Measurements from ENCODE around the gene STEEP1. TPM values are rescaled to one million over a fixed set of nuclear protein-coding genes. Genes with fewer than 3 reads are reported as not detected.

STEEP1 gene
- total RNA-seq, result 34.3 TPM

DNA sequence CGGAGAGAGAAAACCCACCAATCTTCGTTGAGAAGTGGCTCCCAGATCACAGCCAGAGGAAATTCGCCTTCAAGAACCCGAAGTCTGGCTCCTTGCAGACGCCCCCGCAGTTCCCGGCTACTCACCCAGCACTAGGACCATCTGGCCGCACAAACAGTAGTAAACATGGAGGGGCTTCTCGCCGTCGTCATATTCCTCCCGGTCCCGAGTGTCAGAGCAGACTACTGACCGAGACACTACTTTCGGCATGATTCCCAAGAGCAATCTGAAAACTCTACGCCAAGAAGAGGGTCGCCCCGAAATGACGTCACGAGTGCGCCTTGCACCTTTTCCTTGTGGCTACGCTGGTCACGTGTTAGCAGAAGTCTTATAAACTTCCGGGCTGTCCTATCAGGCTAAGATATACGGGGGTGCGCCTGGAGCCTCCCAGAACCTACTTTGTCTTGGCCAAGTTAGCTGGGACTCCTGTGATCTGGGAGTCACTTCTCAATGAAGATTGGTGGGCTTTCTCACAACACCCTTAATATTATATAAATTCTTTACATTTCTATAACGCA lies at the start of gene STEEP1:
Gene STEEP1, minus strand, starts transcription at position 303 of the 557 bp plus-strand sequence. Its CDS starts 54 bp downstream, at position 249.
- peak; percentile 89 for DNase-seq

DNA sequence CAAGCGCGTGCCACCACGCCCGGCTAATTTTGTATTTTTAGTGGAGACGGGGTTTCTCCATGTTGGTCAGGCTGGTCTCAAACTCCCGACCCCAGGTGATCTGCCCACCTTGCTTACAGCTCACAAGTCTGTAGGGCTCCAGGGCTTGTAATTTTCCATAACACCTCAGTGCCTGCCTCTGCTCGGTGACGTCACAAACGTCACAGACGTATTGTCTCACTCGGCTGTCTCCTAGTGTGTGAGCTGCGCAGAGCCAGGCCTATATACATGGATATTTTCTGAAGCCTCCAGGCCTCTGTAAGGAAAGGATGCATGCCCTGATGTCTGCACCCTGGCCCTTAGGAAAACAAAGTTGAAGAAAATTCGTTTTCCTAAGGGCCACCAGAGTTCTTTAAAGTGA lies 49.6 kb upstream of the STEEP1 start:
- no peak for DNase-seq

DNA sequence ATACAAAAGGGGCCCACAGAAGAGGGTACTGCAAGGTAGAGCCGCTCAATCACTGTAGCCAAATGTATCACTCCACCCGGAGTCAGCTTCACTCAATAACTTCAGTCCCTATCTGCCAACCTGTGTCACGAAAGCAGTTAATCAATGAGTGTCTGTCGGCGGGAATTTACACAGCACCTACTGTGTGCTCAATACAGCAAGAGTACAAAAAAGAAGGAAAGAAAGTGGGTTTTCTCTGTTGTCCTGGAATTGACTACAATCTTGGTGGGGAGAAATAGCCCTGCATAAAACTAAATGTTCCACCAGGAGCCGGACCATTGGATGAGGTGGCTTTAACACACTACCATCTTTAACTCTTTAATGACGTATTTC lies 41.8 kb upstream of the STEEP1 start:
- DNase-seq, result no peak

- DNase-seq, result peak; percentile 90
Observed at GRCh38 chrX:119606280-119607017, 41.2 kb upstream of the STEEP1 start, which contains the start of gene NKRF. Gene NKRF (minus strand): TSS chrX:119606424.

DNA sequence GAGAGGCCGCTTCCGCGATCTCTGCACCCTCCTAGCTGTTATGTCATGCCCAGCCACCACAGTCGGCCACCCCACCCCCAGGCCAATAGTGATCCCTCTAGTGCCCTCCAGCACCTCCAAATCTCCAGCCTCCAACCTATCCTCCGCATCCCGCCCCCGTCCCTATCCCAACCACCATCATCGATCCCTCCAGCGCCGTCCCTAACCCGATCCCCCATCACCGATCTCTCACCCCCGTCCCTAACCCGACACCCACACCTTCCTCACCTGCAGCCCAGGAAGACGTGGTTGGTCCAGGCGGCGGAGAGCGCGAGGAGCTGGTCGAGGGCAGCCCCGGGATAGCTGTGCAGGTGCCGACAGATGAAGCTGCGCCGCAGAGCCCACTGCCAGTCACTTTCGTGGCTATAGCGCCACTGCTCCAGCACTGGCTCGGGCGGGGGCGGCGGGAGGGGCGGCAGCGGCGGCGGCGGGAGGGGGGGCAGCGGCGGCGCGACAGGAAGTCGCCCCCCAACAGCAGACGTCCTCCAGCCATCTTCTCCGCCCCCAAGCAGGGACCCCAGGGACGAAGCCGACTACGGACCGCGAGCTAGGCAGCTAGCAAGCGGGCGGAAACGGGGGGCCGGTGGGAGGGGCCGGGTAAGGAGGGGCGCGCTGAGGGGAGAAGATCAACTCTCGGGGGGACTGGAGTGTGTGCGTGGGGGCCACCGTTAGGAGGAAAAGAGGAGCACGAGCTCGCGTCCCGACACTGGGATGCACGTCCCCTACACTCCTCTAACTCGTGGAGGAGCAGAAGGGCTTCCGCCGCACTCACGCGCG lies 40.5 kb upstream of the STEEP1 start:
- no peak for DNase-seq

DNA sequence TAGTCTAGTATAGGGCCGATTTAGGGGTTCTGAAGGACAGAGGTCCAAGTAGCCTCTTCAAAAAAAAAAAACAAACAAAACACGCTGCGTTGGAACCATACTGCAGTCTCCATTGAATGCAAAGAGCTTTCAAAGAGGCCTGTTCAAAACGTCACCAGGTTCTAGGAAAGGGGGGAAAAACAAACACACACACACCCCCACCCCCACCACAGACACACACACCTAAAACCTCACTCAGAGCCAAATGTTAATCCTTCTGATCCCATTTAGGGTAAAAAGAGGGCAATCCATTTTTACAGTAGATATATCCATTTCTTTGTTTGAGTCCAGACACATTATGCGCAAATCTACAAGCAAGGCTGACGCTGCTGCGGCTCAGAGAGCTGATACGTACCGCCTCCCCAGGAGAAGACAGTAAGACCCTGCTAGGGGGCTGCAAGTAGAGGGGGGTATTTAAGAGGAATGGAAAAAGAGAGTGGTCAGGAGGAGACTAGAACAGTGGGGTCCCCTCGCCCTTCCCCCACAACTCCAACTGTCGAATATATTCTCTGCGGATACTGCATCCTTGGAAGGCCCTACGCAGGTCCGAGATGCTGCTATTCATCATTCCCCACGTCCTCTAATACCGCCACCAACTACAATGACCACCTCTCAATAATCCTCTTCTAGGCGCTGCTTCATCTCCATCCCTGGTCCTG lies 39.7 kb upstream of the STEEP1 start:
- DNase-seq, result no peak

GRCh38 chrX:119602701-119603255 lies 37.6 kb upstream of the STEEP1 start:
- DNase-seq, result no peak

DNA sequence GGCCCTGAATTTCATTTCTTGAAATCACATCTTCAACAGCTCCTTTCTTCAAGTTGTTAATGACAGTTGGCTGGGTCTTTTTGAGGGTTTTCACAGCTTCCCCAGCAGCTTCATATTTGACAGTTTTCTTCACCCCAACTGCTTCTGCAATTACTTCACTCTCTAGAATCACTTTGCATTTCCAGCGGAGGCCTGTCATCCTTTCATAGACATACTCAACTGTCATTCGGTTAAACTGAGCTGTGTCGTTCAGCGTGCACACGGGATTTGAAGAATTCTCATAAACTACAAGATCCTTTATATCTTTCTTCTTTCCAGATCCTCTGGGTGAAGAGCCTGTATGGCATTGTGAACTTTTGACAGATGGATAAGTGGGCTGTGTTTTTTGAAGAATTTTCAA lies 24.6 kb upstream of the STEEP1 start:
- no peak for DNase-seq

- DNase-seq, result no peak
Observed at GRCh38 chrX:119583431-119584059, 18.3 kb upstream of the STEEP1 start.

GRCh38 chrX:119579414-119579813 lies 14.2 kb upstream of the STEEP1 start:
- no peak for DNase-seq

DNA sequence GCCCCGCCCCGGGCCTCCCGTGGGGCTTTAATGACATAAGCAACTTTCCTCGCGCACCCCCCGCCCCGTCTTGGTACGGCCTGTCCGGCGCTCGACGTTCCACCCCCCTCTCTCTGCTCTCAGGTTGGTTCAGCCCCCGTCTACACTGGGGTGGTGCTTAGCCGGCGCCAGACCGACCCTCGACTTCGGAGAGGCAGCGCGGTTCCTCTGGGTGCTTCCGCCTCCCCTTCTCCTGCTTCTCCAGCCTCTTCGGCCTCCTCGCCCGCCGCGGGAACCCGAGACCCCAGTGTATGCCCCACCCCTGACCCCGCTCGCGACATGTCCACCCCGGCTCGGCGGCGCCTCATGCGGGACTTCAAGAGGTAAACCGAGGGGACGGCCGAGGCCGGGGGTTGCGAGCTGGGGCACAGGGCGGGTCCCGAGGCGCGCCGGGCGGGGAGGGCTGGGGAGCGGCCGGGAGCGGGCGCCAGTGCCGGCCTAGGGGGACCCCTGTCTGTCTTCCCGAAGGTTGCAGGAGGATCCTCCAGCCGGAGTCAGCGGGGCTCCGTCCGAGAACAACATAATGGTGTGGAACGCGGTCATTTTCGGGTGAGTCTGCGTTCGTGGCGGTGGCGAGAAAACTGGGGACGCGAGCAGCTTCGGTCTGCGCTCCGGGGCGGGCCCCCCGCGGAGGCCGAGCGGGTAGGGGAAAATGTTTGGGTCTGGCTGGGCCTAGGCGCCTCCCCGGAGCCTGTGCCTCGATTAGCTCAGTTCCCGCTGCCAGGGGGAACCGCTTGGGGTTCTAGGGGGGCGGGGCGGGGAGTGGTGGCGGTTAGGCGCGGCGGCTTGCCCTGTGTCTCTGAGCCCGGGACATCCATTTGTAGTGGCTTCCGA lies 9.4 kb upstream of the STEEP1 start, which contains the start of gene UBE2A:
Gene UBE2A, plus strand, starts transcription at position 170 of the 873 bp plus-strand sequence. Its CDS starts 149 bp downstream, at position 319.
- peak; percentile 88 for DNase-seq

GRCh38 chrX:119573840-119574393 lies 8.7 kb upstream of the STEEP1 start:
- DNase-seq, result peak; percentile 38

DNA sequence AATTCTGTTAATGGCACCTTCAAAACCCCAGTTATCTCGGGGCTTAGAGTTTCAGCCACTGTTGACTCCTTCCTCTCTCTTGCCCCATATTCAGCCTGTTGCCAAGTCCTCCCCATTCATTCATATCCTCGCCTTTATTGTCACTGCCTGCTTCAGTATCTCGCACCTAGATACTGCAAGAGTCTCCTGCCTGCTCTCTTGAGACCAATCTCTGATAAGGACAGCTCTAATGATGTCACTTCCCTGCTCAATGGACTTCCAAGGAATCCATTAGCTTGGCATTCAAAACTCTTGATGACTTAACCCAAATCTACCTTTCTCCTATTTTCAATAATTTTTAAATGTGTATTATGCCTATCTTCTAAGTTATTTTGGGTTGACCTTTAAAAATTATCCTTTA lies 8.0 kb upstream of the STEEP1 start:
- no peak for DNase-seq

DNA sequence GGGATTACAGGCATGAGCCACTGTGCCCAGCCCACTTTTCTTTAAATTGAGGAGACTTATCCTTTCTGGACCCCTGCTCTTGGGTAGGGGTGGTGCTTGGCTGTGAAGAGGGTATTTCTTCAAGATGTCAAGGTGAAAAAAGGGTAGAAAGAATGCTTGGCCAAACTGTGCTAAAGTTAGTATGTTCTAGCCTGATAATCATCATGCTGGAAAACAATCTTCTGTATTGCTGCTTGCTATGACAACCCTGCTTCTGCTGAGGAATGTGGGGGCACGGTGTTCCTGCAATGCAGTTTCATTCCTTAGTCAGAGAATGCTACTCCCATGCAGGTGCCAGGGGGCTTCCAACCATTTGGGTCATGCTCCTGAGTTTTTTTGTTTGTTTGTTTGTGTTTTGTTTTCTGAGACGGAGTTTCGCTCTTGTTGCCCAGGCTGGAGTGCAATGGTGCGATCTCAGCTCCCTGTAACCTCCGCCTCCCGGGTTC lies 5.2 kb upstream of the STEEP1 start:
- no peak for DNase-seq

DNA sequence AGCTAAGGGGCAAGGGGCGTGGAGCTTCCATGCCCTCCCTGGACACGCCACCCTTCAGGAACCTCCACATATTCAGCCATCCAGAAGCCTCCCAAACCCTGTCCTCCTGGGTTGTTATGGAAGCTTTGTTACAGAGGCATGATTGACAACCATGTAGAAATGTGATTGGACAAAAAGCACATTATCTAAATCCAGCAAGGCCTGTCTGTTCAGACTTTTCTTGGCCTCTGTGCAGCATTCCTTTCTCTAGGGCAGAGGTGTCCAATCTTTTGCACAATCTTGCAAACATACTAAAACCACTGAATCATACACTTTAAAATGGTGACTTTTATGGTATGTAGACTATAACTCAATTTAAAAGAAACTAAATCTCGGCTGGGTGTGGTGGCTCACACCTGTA lies 12.7 kb downstream of the STEEP1 start:
- no peak for DNase-seq

DNA sequence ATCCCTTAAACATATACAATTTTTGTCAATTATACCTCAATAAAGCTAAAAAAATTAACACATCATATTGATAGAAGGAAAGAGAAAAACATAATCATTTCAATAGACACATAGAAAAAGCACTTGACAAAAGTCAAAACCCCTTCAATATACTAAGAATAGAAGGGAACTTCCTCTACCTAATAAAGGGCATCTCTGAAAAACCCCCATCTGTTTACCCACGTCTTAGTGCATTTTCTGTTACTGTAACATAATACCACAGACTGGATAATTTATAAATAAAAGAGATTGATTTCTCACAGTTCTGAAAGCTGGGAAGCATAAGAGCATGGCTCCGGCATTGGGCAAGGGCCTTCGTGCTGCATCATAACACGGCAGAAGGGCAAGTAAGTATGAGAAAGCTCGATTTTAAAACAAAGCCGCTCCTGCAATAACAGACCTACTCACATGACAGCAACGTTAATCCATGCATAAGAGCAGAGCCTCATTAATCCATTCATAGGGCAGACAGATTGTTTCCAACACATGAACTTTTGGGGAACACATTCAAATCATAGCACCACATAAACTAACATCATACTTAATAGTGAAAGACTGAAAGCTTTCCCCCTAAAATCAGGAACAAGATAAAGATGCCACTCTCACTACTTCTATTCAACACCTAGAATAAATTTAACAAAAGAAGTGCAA lies 15.7 kb downstream of the STEEP1 start:
- DNase-seq, result no peak

DNA sequence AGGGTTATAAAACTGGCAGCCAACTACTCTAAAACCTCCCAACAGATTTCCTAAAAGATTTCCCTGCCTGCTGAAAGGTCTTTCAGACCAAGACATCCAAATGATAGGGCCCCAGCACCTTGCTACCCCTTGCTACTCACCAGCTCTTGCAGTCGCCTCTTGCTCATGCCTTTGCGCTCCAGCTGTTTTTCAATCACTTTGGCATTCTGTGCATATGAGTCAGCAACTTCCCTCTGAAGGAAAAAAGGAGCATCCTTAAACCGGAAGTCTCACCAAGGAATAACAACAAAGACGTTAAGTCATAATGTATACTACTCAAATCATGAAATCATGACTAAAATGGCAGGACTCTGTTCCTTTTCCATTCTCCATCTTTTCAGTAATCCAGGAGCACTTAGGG lies 24.0 kb downstream of the STEEP1 start:
- DNase-seq, result no peak

DNA sequence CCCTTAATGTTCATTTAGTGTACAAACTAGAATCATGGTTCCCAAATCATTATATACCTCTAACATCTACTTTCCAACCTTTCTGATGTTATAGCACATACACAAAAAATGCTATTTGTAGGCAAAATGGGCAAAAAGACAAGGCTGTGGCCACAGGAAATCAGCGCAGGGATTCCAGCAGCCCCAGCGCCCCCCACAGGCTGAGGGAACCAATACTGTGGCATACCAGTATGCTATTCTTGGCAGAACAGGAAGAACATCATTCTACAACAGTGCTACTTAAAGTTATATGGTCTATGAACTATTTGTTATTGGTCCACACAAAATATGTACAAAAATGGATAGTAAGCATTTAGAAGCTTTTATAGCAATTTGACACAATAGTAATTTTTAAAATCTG lies 25.3 kb downstream of the STEEP1 start:
- no peak for DNase-seq

DNA sequence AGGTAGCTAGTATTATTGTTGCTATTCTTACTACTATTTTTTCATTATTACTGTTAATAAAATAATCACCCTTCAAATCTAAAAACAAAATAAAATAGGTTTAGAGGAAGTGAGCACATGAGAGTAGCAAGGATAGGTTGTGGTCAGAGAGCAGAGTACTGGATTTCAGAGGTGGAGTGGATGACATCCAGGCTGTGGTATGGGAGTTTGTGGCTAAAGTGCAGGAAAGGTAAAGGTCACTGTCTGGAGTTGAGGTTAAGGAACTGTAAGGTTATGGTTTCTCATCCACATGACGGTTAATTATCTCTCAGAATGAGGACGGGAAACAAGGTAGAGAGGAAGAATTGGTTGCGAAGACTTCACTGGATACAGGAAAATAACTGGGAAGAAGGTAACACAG lies 27.7 kb downstream of the STEEP1 start:
- DNase-seq, result no peak
